ENCODE data around the gene NCOA1.
A peak's percentile ranks its signal among the peaks of the same experiment; 100 is the strongest.

NCOA1 gene

DNA sequence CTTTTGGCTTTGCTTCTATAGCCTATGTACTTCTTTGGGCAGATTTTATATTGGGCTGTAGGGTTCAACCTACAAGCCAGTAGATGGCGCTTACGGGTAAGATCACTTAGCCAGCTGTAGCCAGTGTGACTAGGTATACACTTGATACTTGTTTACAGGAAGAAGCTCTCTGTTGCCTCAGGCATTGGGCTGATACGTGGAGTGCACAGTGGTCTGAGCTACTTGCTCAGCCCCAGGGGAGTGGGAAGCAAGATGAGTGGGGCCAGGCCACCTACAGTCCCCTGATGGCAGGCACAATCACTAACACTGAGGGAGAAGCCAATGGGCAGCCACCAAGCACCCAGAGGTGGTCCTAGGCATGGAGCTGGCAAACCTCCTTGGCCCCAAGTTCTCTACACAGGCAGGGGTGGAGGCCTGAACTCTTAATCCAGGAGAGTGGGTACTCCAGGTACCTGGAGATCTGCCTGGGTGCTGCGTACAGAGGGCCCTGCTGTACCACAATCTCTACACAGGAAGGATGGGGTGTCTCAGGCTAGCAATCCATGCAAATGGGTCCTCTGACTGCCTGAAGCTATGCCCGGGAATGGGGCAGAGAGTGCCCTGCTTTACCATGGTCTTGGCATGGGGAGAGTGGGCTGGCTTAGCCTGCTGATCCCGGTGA lies 122.2 kb downstream of the NCOA1 start:
- TF ChIP-seq CTCF (IDR thresholded peaks at IDR 0.05; ENCODE audit: low read length, missing control alignments) = peak; percentile 69
- H3K4me3 ChIP-seq (replicated peaks; ENCODE audit: low read depth, low read length) = no peak overlapping the region

DNA sequence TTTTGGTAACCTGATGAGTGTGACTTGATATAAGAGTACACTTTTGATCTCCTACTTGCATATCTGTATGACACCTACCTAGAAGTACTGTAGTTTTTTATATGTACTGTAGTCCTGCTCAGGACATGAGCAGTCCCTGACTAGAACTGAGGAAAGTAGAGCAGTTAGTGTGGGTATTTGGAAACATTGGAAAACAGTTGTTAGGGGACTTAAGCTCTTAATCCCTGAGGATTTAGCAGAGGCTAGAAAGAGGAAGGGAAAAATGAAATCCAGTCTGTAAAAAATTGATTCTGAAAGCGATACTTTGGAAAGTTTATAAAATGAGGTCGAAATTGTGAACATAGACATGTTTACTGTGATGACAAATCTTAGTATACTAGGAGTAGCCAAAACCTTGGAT lies 125.6 kb downstream of the NCOA1 start:
- DNase-seq (ENCODE audit: low read depth) = no peak
- no peak for TF ChIP-seq CTCF (IDR thresholded peaks at IDR 0.05; ENCODE audit: low read length, missing control alignments)
- no peak overlapping the region for H3K4me3 ChIP-seq (replicated peaks; ENCODE audit: low read depth, low read length)

More for the DNA sequence above, 122.2 kb downstream of the NCOA1 start:
- DNase-seq (ENCODE audit: low read depth) = peak; percentile 79

DNA sequence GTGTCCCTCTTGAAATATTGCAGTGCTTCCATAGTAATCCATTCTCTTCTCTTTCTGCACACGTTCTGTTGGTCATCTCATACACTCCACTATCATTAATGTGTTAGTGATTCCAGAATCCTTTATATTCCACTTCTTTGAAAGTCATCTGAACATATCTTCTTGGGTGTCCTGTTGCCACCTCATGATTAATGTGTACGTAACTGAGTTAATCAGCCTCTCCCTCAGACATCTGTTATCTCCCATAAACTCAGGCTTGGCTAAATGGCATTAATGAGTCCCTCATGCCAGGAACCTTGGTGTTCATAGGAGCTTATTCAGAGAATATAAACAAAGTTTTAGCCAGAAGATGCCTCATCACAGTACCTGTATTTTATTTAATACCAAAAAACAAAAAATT lies 126.4 kb downstream of the NCOA1 start:
- H3K4me3 ChIP-seq (replicated peaks; ENCODE audit: low read depth, low read length) = no peak overlapping the region
- TF ChIP-seq CTCF (IDR thresholded peaks at IDR 0.05; ENCODE audit: low read length, missing control alignments) = no peak
- no peak for DNase-seq (ENCODE audit: low read depth)

GRCh38 chr2:24618144-24618543 lies 127.1 kb downstream of the NCOA1 start:
- no peak overlapping the region for H3K4me3 ChIP-seq (replicated peaks; ENCODE audit: low read depth, low read length)
- no peak for TF ChIP-seq CTCF (IDR thresholded peaks at IDR 0.05; ENCODE audit: low read length, missing control alignments)
- no peak for DNase-seq (ENCODE audit: low read depth)

DNA sequence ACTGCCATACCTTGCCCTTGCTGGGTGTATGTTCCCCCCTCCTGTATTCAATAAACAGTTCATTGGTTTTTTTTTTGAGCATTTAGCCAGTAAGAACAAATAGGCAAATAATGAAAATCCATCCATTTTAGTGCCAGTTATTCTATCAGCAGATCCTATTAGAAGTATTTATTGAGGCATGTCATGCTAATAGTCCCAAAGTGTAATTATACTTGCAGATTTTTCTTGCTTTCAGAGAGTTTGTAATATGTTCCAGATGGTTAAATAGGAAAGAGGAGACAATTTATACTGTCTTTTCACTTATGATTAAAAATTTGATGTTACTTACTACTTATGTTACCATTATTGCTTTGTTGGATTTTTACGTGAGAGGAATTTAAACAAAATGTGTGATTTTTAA lies 127.6 kb downstream of the NCOA1 start:
- no peak for DNase-seq (ENCODE audit: low read depth)
- no peak for TF ChIP-seq CTCF (IDR thresholded peaks at IDR 0.05; ENCODE audit: low read length, missing control alignments)
- H3K4me3 ChIP-seq (replicated peaks; ENCODE audit: low read depth, low read length) = no peak overlapping the region

GRCh38 chr2:24620936-24621335 lies 129.9 kb downstream of the NCOA1 start:
- H3K4me3 ChIP-seq (replicated peaks; ENCODE audit: low read depth, low read length) = no peak overlapping the region
- peak; percentile 79 for DNase-seq (ENCODE audit: low read depth)
- TF ChIP-seq CTCF (IDR thresholded peaks at IDR 0.05; ENCODE audit: low read length, missing control alignments) = no peak
